ENCODE data around the gene MED15.

DNA sequence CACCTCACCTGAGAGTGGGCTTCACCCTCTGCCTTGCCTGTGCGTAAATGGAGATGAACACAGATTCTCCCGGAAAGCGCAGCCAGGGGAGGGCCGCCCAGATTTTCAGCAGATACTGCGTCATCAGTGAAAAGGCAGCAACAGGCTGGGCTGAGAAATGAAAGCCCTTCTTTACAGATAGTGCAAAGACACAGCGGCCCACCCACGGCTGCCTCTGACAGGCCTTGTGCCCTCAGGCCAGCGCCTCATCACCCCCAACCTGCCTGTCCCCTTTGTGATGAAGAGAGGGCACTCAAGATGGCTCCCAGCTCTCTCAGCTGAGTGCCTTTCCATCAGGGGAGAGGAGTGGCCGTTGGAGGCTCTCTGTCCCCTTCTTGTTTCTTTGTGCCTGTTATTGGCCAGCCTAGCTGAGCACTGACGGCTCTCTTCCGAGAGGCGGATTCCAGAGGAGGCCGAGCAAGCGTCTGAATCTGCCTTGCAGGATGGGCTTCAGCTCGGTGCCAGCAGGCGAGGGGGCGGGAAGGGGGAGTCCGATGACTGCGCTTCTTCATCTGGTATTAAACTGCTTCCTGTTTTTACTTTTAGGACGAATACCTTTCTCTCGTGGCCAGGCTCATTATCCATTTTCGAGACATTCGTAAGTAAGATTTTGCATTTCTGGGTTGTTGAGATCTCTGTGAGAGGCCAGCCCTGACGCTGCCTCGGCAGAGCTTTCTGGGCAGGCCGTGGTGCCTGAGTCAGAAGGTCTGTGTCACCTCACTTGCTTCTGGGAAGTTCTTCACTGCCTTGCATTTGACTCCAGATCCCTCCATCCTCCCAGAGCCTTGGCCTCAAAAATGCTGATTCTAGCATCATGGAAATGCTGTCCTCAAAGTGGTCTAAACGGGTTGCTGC lies 43.7 kb downstream of the MED15 start:
- TF ChIP-seq, protein P1, sequence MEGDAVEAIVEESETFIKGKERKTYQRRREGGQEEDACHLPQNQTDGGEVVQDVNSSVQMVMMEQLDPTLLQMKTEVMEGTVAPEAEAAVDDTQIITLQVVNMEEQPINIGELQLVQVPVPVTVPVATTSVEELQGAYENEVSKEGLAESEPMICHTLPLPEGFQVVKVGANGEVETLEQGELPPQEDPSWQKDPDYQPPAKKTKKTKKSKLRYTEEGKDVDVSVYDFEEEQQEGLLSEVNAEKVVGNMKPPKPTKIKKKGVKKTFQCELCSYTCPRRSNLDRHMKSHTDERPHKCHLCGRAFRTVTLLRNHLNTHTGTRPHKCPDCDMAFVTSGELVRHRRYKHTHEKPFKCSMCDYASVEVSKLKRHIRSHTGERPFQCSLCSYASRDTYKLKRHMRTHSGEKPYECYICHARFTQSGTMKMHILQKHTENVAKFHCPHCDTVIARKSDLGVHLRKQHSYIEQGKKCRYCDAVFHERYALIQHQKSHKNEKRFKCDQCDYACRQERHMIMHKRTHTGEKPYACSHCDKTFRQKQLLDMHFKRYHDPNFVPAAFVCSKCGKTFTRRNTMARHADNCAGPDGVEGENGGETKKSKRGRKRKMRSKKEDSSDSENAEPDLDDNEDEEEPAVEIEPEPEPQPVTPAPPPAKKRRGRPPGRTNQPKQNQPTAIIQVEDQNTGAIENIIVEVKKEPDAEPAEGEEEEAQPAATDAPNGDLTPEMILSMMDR (IDR thresholded peaks at IDR 0.05; ENCODE audit: borderline replicate concordance, extremely low read depth, low read length, poor library complexity, severe bottlenecking): no peak
- TF ChIP-seq EZH2 (IDR thresholded peaks at IDR 0.05; ENCODE audit: borderline replicate concordance, low read depth, low read length, severe bottlenecking): no peak
